ENCODE results near the gene SSC5D. TPM values are rescaled to one million over a fixed set of nuclear protein-coding genes. Genes with fewer than 3 reads are reported as not detected.

SSC5D gene
- polyA plus RNA-seq, 3 donors from 2014 or later: not detected

GRCh38 chr19:55482156-55482961, 5.9 kb upstream of the SSC5D start:
- Mint-ChIP-seq H3K36me3 (peaks cover 0 to 4% (median 0%) of the 10 kb centered on the region in 3 donors), H3K27me3 (ENCODE audit: low read depth in 3 of 3) (peaks cover 0 to 13% (median 6%) of the 10 kb centered on the region in 3 donors), H3K9me3 (no peaks in the 10 kb centered on the region), H3K27ac (no peak overlapping the region), H3K4me1 (peaks cover 27 to 31% of the 10 kb centered on the region in 2 donors), H3K4me3 (no peak overlapping the region)
- no peak for DNase-seq

GRCh38 chr19:55482967-55483705, 5.1 kb upstream of the SSC5D start:
- DNase-seq: no peak
- Mint-ChIP-seq H3K27ac (no peak overlapping the region), H3K9me3 (no peaks in the 10 kb centered on the region), H3K27me3 (ENCODE audit: low read depth in 3 of 3) (peaks cover 2 to 13% (median 6%) of the 10 kb centered on the region in 3 donors), H3K36me3 (peaks cover 0 to 4% (median 0%) of the 10 kb centered on the region in 3 donors), H3K4me3 (peak overlapping the region in 1 of 5 donors; percentile 40), H3K4me1 (peaks cover 19 to 25% of the 10 kb centered on the region in 2 donors)

- DNase-seq: no peak
- Mint-ChIP-seq H3K4me1 (peaks cover 11 to 18% of the 10 kb centered on the region in 2 donors), H3K9me3 (no peaks in the 10 kb centered on the region), H3K36me3 (no peaks in the 10 kb centered on the region), H3K27ac (peak overlapping the region in 2 of 6 donors; percentile 40 to 74), H3K4me3 (peak overlapping the region; percentile 46 to 76 (median 62)), H3K27me3 (ENCODE audit: low read depth in 3 of 3) (peaks cover 2 to 13% (median 6%) of the 10 kb centered on the region in 3 donors)
Measured at GRCh38 chr19:55483706-55484592, 4.3 kb upstream of the SSC5D start.

GRCh38 chr19:55484593-55485438, 3.4 kb upstream of the SSC5D start, which contains the start of gene NAT14:
Gene NAT14, plus strand, starts transcription at chr19:55485188. Its CDS starts 521 bp downstream, at chr19:55485709.
- no peaks in the 10 kb centered on the region for H3K9me3 Mint-ChIP-seq
- DNase-seq: peak; percentile 65 to 76 (median 70)
- peak within 1 kb of the TSS; percentile 60 to 93 (median 79) for H3K27ac Mint-ChIP-seq
- peaks cover 2 to 12% (median 6%) of the 10 kb centered on the region in 3 donors for H3K27me3 Mint-ChIP-seq (ENCODE audit: low read depth in 3 of 3)
- H3K36me3 Mint-ChIP-seq: no peaks in the 10 kb centered on the region
- peaks cover 3 to 10% of the 10 kb centered on the region in 2 donors for H3K4me1 Mint-ChIP-seq
- peak within 1 kb of the TSS; percentile 59 to 84 (median 77) for H3K4me3 Mint-ChIP-seq

GRCh38 chr19:55485439-55486011, 2.7 kb upstream of the SSC5D start:
- Mint-ChIP-seq H3K36me3 (no peaks in the 10 kb centered on the region), H3K27me3 (ENCODE audit: low read depth in 3 of 3) (peaks cover 2 to 11% (median 4%) of the 10 kb centered on the region in 3 donors), H3K4me3 (peak overlapping the region; percentile 59 to 84 (median 77)), H3K9me3 (no peaks in the 10 kb centered on the region), H3K27ac (peak overlapping the region; percentile 60 to 93 (median 79)), H3K4me1 (peaks cover 0 to 8% of the 10 kb centered on the region in 2 donors)
- DNase-seq: no peak

GRCh38 chr19:55486043-55486970, 1.9 kb upstream of the SSC5D start:
- peaks cover 2 to 9% (median 2%) of the 10 kb centered on the region in 3 donors for H3K27me3 Mint-ChIP-seq (ENCODE audit: low read depth in 3 of 3)
- H3K36me3 Mint-ChIP-seq: no peaks in the 10 kb centered on the region
- DNase-seq: no peak
- peak overlapping the region; percentile 60 to 93 (median 72) for H3K27ac Mint-ChIP-seq
- peak overlapping the region; percentile 59 to 84 (median 77) for H3K4me3 Mint-ChIP-seq
- H3K9me3 Mint-ChIP-seq: no peaks in the 10 kb centered on the region
- H3K4me1 Mint-ChIP-seq: peaks cover 0 to 8% of the 10 kb centered on the region in 2 donors

- H3K36me3 Mint-ChIP-seq: no peaks in the 10 kb centered on the region
- no peak for DNase-seq
- H3K9me3 Mint-ChIP-seq: no peaks in the 10 kb centered on the region
- H3K4me1 Mint-ChIP-seq: peaks cover 0 to 8% of the 10 kb centered on the region in 2 donors
- peak overlapping the region in 1 of 5 donors; percentile 38 for H3K4me3 Mint-ChIP-seq
- H3K27ac Mint-ChIP-seq: peak overlapping the region in 5 of 6 donors; percentile 51 to 68 (median 64)
- H3K27me3 Mint-ChIP-seq (ENCODE audit: low read depth in 3 of 3): peaks cover 2 to 9% (median 3%) of the 10 kb centered on the region in 3 donors
Measured at GRCh38 chr19:55486971-55487923, 989 bp upstream of the SSC5D start.

GRCh38 chr19:55488986-55489710, 912 bp downstream of the SSC5D start:
- DNase-seq: no peak
- peaks cover 0 to 8% of the 10 kb centered on the region in 2 donors for H3K4me1 Mint-ChIP-seq
- H3K36me3 Mint-ChIP-seq: no peaks in the 10 kb centered on the region
- peaks cover 2 to 8% (median 3%) of the 10 kb centered on the region in 3 donors for H3K27me3 Mint-ChIP-seq (ENCODE audit: low read depth in 3 of 3)
- H3K9me3 Mint-ChIP-seq: no peaks in the 10 kb centered on the region
- no peak overlapping the region for H3K27ac Mint-ChIP-seq
- no peak overlapping the region for H3K4me3 Mint-ChIP-seq

GRCh38 chr19:55489711-55490477, 1.7 kb downstream of the SSC5D start:
- H3K36me3 Mint-ChIP-seq: no peaks in the 10 kb centered on the region
- DNase-seq: no peak
- peaks cover 2 to 6% (median 3%) of the 10 kb centered on the region in 3 donors for H3K27me3 Mint-ChIP-seq (ENCODE audit: low read depth in 3 of 3)
- H3K4me1 Mint-ChIP-seq: peaks cover 0 to 6% of the 10 kb centered on the region in 2 donors
- no peak overlapping the region for H3K4me3 Mint-ChIP-seq
- no peaks in the 10 kb centered on the region for H3K9me3 Mint-ChIP-seq
- no peak overlapping the region for H3K27ac Mint-ChIP-seq
